GM21390 (cell line): Measurements from ENCODE around the gene FAM107A.

Source experiments
- ATAC-seq: cut with Tn5 transposase; IDR thresholded peaks from one replicate; pipeline ENCODE4 v1.9.1; 2021; ENCODE audit not compliant: unreplicated experiment

FAM107A gene

GRCh38 chr3:58568572-58569286, 8.5 kb downstream of the FAM107A start:
- no peak for ATAC-seq

DNA sequence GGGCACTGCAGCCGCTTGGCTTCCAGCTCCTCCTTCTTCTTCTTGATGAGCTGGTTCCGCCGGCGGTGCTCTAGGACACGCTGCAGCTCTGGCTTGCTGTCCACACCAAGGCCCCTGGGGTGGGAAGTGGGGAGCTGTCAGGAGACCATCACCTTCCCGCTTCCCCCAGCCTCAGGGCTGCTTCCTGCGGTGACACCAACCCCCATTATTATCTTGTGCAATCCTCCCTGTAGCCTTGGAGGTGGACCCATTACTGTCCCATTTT, 10.0 kb downstream of the FAM107A start:
- no peak for ATAC-seq

GRCh38 chr3:58566398-58567250, 10.6 kb downstream of the FAM107A start:
- ATAC-seq: no peak

- ATAC-seq: no peak
Measured at GRCh38 chr3:58565621-58566397, 11.4 kb downstream of the FAM107A start.

DNA sequence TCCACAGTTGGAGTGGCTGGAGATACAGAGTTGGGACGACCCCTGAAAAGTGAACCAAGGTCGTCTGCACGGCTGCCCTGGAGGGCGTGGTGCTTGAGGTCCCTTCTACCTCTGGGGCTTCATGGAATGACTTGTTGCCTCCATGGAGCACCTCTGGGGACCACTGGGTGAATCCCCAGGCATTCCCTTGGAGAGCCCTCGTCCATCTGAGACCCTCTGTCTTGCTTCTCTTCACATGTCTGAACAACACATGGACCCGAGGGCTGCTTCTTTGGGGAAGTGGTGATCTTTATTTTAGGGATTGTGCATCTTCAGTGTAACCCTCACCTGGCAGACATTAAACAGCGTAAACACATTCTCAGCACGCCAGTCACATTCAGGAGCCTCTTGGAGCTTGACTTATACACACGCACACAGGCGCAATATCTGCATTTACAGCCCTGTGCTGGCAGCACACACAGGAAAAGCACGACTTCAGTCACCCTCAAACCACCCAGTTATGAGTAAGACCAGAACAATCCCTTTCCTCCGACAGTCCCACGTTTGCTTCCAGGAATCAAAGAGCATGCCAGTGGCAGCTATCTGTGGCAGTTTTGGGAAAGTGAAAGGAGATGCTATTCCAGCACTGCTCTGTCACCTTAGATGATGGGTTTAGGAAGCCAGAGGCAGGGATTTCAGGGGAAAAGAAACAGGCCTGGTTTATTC, 12.6 kb downstream of the FAM107A start:
- no peak for ATAC-seq

GRCh38 chr3:58564054-58564453, 13.1 kb downstream of the FAM107A start:
- ATAC-seq: no peak

DNA sequence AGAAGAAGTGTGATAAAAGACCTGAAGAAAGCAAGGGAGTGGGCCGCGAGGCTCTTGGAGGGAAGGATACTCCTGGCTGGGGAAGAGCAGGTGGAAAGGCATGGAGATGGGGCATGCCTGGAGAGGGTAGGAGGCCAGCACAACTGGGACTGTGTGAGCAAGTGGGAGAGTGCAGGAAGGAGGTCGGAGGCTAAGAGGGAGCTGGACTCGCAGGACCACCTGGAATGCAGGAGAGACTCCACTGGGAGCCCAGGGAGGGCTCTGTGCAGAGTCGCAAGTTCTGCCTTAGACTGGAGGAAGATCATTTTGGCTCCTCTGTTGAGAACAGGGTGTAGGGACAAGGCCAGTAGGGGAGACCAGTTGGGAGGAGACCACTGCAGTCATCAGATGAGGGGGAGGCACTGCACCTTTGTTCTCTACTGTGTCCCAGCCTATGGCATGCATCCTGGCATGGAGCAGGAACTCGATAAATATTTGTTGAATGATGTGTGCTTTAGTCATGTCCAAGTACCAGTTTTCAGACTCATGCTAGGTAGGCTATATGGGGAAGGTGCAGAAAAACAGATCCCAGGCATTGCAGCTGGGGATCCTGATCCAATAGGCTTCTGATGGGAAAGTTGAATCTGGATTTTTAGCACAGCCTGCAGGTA, 13.7 kb downstream of the FAM107A start:
- ATAC-seq: no peak

DNA sequence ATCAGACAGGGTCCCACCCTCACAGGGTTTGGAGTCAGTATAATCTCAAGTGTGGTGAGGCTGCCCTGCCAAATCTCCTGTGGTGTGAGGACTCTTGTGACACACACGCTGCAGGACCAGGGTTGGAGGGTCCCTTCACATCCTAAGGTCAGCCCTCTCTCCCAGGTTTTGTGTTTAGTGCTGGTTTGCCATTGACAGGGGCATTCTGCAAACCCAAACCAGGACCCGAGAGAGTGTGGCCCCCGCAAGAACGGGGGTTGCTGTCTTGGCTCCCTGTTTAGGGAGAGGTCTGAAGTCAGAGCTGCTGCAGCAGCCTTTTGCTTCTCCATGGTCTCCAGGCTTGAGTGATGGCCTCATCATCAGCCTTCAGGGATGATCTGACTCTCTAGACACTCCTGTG, 14.7 kb downstream of the FAM107A start:
- ATAC-seq: no peak

DNA sequence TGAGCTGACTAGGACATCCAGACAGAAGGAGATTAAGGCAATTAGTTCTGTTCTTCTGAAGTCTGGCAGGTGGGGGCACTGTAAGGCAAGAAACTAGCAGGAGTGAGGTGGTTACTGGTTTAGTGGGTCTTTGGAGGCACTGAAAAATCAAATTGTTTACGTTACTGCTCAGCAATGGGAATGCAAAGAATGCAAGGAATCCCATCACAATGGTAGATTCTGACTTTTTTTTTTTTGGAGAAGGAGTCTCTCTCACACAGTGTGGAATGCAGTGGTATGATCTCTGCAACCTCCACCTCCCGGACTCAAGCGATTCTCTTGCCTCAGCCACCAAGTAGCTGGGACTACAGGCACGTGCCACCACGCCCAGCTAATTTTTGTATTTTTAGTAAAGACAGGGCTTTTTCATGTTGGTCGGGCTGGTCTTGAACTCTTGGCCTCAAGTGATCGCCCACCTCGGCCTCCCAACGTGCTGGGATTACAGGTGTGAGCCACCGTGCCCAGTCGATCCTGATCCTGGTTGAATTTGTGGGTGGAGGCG, 16.4 kb downstream of the FAM107A start:
- ATAC-seq: no peak

GRCh38 chr3:58559586-58559985, 17.6 kb downstream of the FAM107A start:
- ATAC-seq: no peak

- ATAC-seq: no peak
Measured at GRCh38 chr3:58557491-58557890, 19.7 kb downstream of the FAM107A start.

DNA sequence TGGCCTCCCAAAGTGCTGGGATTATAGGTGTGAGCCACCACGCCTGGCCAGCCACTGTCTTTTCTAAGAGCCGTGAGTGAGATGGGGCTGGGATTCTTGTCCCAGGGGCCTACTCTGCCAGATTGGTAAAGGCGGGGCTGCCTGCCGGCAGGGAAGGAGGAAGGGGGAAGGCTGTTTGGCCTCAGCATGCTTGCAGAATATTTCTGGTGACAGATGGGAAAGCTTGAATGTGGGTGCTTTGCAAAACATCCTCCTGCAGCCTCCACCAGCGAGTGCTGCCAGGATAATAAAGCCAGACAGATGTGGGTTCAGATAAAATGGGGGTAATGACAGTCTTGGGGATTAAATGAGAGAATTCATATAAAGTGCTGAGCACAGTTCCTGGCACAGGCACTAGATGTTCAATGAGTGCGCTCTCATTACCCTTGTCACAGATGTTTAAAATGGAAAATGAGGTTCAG, 20.4 kb downstream of the FAM107A start:
- ATAC-seq: no peak

DNA sequence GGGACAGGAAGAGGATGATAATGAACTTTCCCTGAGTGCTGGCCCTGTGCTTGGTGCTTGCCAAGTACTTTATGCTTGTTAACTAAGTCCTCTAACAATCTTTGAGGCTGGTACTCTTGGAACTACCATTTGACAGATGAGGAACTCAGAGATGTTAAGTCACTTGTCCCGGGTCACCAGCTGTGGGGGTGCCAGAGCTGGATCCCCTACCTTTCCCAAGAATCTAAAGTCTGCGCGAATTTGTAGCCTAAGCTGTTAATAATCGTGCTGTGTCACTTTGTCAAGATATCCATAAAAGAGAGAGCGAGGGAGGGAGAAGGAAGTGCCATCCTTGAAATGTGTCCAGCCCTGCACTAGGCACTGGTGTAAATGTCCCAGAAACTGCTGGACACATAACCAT, 21.2 kb downstream of the FAM107A start:
- no peak for ATAC-seq

GRCh38 chr3:58555203-58555602, 22.0 kb downstream of the FAM107A start:
- no peak for ATAC-seq

DNA sequence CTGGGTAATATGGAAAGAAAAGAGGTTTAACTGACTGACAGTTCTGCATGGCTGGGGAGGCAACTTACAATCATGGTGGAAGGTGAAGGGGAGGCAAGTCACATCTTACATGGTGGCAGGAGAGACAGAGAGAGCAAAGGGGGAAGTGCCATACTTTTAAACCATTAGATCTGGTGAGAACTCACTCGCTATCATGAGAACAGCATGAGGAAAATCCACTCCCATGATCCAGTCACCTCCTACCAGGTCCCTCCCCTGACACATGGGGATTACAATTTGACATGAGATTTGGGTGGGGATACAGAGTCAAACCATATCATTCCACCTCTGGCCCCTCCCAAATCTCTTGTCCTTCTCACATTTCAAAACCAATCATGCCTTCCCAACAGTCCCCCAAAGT, 24.2 kb downstream of the FAM107A start:
- no peak for ATAC-seq

DNA sequence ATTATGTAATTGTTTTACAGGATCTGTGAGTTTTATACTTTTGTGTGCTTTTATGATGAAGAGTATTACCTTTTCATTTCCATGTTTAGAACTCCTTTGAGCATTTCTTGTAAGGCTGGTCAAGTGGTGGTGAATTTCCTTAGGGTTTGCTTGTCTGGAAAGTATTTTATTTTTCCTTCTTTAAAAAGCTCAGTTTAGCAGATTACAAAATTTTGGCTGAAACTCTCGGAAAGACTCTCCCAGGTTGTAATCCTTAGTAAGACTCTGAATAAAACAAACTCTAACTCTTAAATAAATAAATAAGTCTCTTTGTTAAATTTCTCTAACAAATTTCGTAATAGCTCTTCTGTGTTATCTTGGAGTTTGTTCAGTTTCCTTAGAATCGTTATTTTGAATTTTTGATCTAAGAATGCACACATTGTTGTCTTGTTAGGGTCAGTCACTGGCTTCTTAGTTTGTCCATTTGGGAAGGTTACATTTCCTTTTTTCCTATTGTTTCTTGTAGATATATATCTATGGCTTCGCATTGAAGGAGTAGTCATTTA, 25.5 kb downstream of the FAM107A start:
- ATAC-seq: no peak

GRCh38 chr3:58544541-58544940, 32.6 kb downstream of the FAM107A start:
- ATAC-seq: no peak

- ATAC-seq: no peak
Measured at GRCh38 chr3:58540176-58540858, 36.9 kb downstream of the FAM107A start.

DNA sequence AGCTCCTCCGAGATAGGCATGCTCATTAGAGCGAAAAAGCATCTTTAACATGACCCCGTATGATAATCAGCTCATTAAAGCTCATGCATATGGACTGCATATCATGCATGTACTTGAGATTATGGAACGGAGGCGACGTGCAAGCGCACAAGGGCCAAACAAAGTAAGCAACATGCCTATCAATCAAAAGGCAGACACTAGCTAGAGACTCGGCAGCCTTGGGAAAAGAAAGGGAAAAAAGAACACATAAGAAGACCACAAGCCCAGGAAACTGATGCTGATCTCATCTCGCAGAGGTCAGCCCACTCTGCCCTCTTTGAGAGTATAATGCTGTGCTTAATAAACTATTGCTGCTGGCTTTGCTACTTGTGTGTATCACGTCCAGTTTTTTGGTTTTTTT, 37.6 kb downstream of the FAM107A start:
- ATAC-seq: no peak
